ENCODE results near the gene BHLHE41.

GRCh38 chr12:26158078-26158764 lies 33.4 kb upstream of the BHLHE41 start:
- TF ChIP-seq CTCF (IDR thresholded peaks at IDR 0.05; ENCODE audit: low read depth, low read length, missing input control) = no peak
- no peak for TF ChIP-seq RXRA (IDR thresholded peaks at IDR 0.05)
- TF ChIP-seq GABPA (IDR thresholded peaks at IDR 0.05 in 1 of 2, conservative IDR thresholded peaks at IDR 0.05 in 1 of 2) = no peak
- TF ChIP-seq ATF3 (IDR thresholded peaks at IDR 0.05) = no peak
- no peak for TF ChIP-seq TAF1 (conservative IDR thresholded peaks at IDR 0.05)

Data from liver (tissue), 3 donors.